Activated T-cell treated with anti-CD3 and anti-CD28 coated beads for 4 hours (primary cell): ENCODE measurements around the gene SPRR2F.

ENCODE experiments used
- DNase-seq: peaks from one replicate; pipeline ENCODE4 v3.0.0-alpha.2; 2020

Gene SPRR2F

DNA sequence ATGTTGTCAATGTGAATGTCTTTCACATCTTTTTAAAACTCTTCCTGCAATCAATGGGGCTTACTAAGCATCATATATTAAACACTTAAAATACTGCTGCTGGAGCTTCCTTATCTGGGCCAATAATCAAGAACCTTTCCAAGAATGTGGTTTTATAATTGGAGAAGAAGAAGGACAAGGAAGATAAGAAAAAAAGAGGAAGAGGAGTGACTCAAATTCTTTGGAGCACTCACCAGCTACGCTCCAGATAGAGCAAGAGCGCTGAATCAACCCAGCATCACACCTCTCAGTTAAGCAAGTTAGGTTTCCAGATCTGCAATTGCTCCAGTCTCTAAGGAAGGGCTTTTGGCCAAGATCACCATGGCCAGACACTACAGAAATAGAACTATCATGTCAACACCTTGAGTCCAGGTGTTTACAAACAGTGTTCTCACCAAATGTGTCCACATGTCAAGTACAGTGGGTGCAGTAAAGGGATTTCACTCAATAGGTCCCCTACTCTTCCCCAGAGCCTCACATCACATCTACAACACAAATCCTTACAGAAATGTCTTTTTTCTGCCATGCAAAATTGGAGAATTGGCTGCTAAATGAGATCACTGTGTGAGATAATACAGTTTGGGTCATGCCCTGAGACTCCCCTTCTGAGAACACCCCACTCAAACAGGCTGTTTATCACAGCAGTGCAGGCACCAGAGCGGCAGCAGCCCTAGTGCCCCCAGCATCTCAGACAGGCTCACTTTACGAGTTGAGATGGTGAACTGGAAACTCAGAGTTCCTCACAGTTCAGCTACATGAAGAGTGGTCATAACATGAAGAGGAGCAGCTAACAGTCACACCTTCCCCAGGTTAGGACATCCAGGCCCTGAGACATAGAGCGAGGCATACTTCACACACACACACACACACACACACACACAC, 40.2 kb downstream of the SPRR2F start:
- DNase-seq, result no peak

DNA sequence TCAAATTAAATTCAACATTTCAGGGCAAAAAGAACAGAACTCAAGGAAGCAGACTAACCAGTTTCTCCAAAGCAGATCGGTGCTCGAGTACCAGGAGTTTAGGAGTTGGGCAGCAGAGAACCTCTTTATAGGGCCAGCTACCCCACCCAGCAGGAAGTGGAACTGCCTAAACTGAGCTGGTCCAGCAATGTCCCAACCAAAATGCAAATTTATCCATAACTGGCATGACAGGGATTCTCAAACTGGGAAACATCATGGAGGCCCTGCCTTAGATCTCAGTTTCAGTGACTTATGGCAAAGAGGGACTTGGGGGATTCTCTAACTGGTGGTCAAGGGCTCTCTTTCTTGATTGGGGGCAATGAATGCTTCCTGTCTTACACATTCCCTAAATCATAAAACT, 41.8 kb downstream of the SPRR2F start, which contains the start of gene SPRR2B:
SPRR2B (minus strand) TSS at position 101 of the 400 bp plus-strand sequence. CDS start 772 bp downstream, outside the sequence.
- DNase-seq, result no peak

DNA sequence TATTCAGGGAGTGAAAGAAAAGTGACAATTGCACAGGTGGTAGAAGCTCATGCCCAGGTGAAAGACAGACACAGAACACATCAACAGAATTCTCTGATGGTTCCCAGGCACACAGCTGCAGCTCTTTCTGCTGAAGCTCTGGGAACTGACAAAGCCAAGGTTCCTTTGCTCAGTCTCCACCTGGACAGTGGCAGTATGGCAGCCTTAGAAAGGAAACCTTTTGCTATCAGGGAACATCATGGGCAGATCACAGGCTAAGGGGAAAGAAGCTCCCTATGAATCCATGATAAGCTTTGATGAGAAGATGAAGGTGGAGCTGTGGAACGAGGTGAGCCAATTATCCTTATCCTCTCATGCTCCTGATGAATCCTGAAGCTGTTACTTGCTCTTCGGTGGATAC, 43.1 kb downstream of the SPRR2F start:
- DNase-seq, result no peak
